Activated T-cell treated with anti-CD3 and anti-CD28 coated beads, Interleukin-2, amount 50 U/mL, for 1 hour (primary cell): ENCODE data around the gene C19orf33.

Source experiments
- DNase-seq: peaks from one replicate; pipeline ENCODE4 v3.0.0-alpha.2; 2020

C19orf33 gene

GRCh38 chr19:38346837-38347236 lies 42.8 kb downstream of the C19orf33 start:
- DNase-seq: no peak

GRCh38 chr19:38350883-38351282 lies 46.8 kb downstream of the C19orf33 start:
- no peak for DNase-seq

- DNase-seq: no peak
Observed at GRCh38 chr19:38351865-38352395, 47.9 kb downstream of the C19orf33 start.

- DNase-seq: no peak
Observed at GRCh38 chr19:38352611-38353010, 48.6 kb downstream of the C19orf33 start.
